Keratinocyte (primary cell): ENCODE results near the gene FAM204A. TPM values are rescaled to one million over a fixed set of nuclear protein-coding genes. Genes with fewer than 3 reads are reported as not detected.

Experiments
- DNase-seq: peaks from one replicate; pipeline ENCODE4 v3.0.0-alpha.2; 2011; ENCODE audit warnings: low read depth, missing footprints, low spot score
- FAIRE-seq: peaks from 2 replicates; lab custom pipeline; 2011; peaks lifted over from hg19 to GRCh38; lab: Jason Lieb, UNC
- H2AFZ ChIP-seq: 2 replicates; pipeline ENCODE4 v1.6.0; 2012; ENCODE audit warnings: low read length, control low read depth, inconsistent platforms; ENCODE audit not compliant: control insufficient read depth
- H3K27ac ChIP-seq: 2 replicates; pipeline ENCODE4 v1.5.1; 2011; ENCODE audit warnings: low read length; ENCODE audit not compliant: control insufficient read depth, insufficient read depth
- H3K27me3 ChIP-seq: 3 replicates; pipeline ENCODE4 v1.6.0; 2011; ENCODE audit warnings: low read length; ENCODE audit not compliant: control insufficient read depth, insufficient read depth; ENCODE audit errors: extremely low read depth
- H3K36me3 ChIP-seq, 2 experiments: 2 replicates in 1 of 2; 3 replicates in 1 of 2; pipeline ENCODE4 v1.5.1; 2011; ENCODE audit warnings: low read length in 2 of 2, mild to moderate bottlenecking in 1 of 2; ENCODE audit not compliant: control insufficient read depth in 2 of 2, insufficient read depth in 2 of 2; ENCODE audit errors: extremely low read depth in 1 of 2
- H3K4me1 ChIP-seq: 3 replicates; pipeline ENCODE4 v1.5.1; 2011; ENCODE audit warnings: low read length; ENCODE audit not compliant: control insufficient read depth, insufficient read depth; ENCODE audit errors: extremely low read depth
- H3K4me2 ChIP-seq: 3 replicates; pipeline ENCODE4 v1.6.0; 2011; ENCODE audit warnings: low read depth, low read length; ENCODE audit not compliant: control insufficient read depth, insufficient read depth; ENCODE audit errors: extremely low read depth
- H3K4me3 ChIP-seq, 3 experiments: fragments of 200-600 bp in 1 of 3; sonication (generic) in 1 of 3; 2 replicates in 2 of 3; 3 replicates in 1 of 3; pipeline ENCODE4 v1.5.1; 2011 to 2016; ENCODE audit warnings: low read length in 3 of 3, mild to moderate bottlenecking in 3 of 3, control low read depth in 2 of 3, inconsistent platforms in 1 of 3, low read depth in 1 of 3, mixed read lengths in 1 of 3, mixed run types in 1 of 3, moderate library complexity in 1 of 3; ENCODE audit not compliant: control insufficient read depth in 2 of 3, insufficient read depth in 2 of 3; ENCODE audit errors: extremely low read depth in 1 of 3
- H3K79me2 ChIP-seq: 2 replicates; pipeline ENCODE4 v1.6.0; 2012; ENCODE audit warnings: low read length; ENCODE audit not compliant: control insufficient read depth, insufficient read depth
- H3K9ac ChIP-seq: 3 replicates; pipeline ENCODE4 v1.6.0; 2011; ENCODE audit warnings: low read length; ENCODE audit not compliant: control insufficient read depth, insufficient read depth; ENCODE audit errors: extremely low read depth
- H3K9me1 ChIP-seq: 3 replicates; pipeline ENCODE4 v1.6.0; 2011; ENCODE audit warnings: low read length; ENCODE audit not compliant: control insufficient read depth, insufficient read depth; ENCODE audit errors: extremely low read depth
- H3K9me3 ChIP-seq: 2 replicates; pipeline ENCODE4 v1.5.1; 2012; ENCODE audit warnings: low read depth, low read length; ENCODE audit not compliant: control insufficient read depth
- H4K20me1 ChIP-seq: 3 replicates; pipeline ENCODE4 v1.6.0; 2011; ENCODE audit warnings: low read length; ENCODE audit not compliant: control insufficient read depth, insufficient read depth; ENCODE audit errors: extremely low read depth
- CTCF ChIP-seq, 3 experiments: IDR thresholded peaks in 1 of 3; conservative IDR thresholded peaks in 1 of 3; optimal IDR thresholded peaks in 1 of 3; 2 replicates in 2 of 3; 3 replicates in 1 of 3; pipeline versions ENCODE3 to v1.5.1; 2011; ENCODE audit warnings: low read length in 3 of 3, mild to moderate bottlenecking in 3 of 3, moderate library complexity in 2 of 3, control low read depth in 1 of 3, inconsistent platforms in 1 of 3; ENCODE audit not compliant: insufficient read depth in 2 of 3; ENCODE audit errors: extremely low read depth in 1 of 3
- EZH2 ChIP-seq: IDR thresholded peaks from one replicate; pipeline ENCODE4 v1.6.1; 2012; ENCODE audit warnings: inconsistent platforms, mild to moderate bottlenecking, low read length, moderate library complexity
- dilution Hi-C: fragments of 300-500 bp; cut with MboI; formaldehyde crosslinking; loops from one replicate; pipeline ENCODE4 v1.7.0; 2020; ENCODE audit warnings: low sequenced_read_pairs; ENCODE audit not compliant: extremely low pct_ligation_motif_present
- polyA plus RNA-seq, 5 experiments: library from polyadenylated mRNA; depleted of rRNA in 3 of 5; stranded (reverse) in 3 of 5; stranded (forward) in 1 of 5; unstranded in 1 of 5; fragments of >200 nt; gene quantifications; 1 replicate in 1 of 5; 2 replicates in 3 of 5; 3 replicates in 1 of 5; pipeline versions ENCODE4 v1.2.1 to v1.2.3, GENCODE V29; 2011 to 2012; ENCODE audit warnings: missing spikeins in 2 of 5, low read depth in 1 of 5, low replicate concordance in 1 of 5

FAM204A gene
- polyA plus RNA-seq, 1 donor (not counting 4 experiments of a cell fraction or from before 2014, with no cell fraction given): 38.6 TPM

- Histone ChIP-seq H3K4me2 (no peak overlapping the region), H3K79me2 (no peaks in the 10 kb centered on the region), H3K36me3 (no peaks in the 10 kb centered on the region), H2AFZ (no peak overlapping the region), H3K4me1 (no peaks in the 10 kb centered on the region), H4K20me1 (no peaks in the 10 kb centered on the region), H3K4me3 (no peak overlapping the region), H3K9me1 (no peaks in the 10 kb centered on the region), H3K9me3 (no peaks in the 10 kb centered on the region), H3K9ac (no peak overlapping the region), H3K27me3 (no peaks in the 10 kb centered on the region), H3K27ac (no peak overlapping the region)
- no peak for DNase-seq
- TF ChIP-seq EZH2 (no peak), CTCF (optimal IDR thresholded peaks at IDR 0.05 in 1 of 3, IDR thresholded peaks at IDR 0.05 in 1 of 3, conservative IDR thresholded peaks at IDR 0.05 in 1 of 3; ENCODE audit: extremely low read depth in 1 of 3, insufficient read depth in 2 of 3, low read length in 3 of 3) (no peak)
- dilution Hi-C loops: no loop called here
- FAIRE-seq: no peak
These were observed 69.9 kb downstream of the FAM204A start for GRCh38 chr10:118272149-118272721.

GRCh38 chr10:118271671-118272070 lies 70.5 kb downstream of the FAM204A start:
- no peak overlapping the region for H2AFZ ChIP-seq
- no peaks in the 10 kb centered on the region for H3K79me2 ChIP-seq
- no peak overlapping the region for H3K9ac ChIP-seq
- no peaks in the 10 kb centered on the region for H3K9me3 ChIP-seq
- dilution Hi-C loops: no loop called here
- DNase-seq (no peak), FAIRE-seq (no peak)
- no peak overlapping the region for H3K4me3 ChIP-seq
- no peak overlapping the region for H3K27ac ChIP-seq
- H3K36me3 ChIP-seq: no peaks in the 10 kb centered on the region
- H4K20me1 ChIP-seq: no peaks in the 10 kb centered on the region
- no peaks in the 10 kb centered on the region for H3K27me3 ChIP-seq
- H3K4me1 ChIP-seq: no peaks in the 10 kb centered on the region
- no peaks in the 10 kb centered on the region for H3K9me1 ChIP-seq
- no peak for TF ChIP-seq CTCF (optimal IDR thresholded peaks at IDR 0.05 in 1 of 3, IDR thresholded peaks at IDR 0.05 in 1 of 3, conservative IDR thresholded peaks at IDR 0.05 in 1 of 3; ENCODE audit: extremely low read depth in 1 of 3, insufficient read depth in 2 of 3, low read length in 3 of 3)
- no peak for TF ChIP-seq EZH2
- no peak overlapping the region for H3K4me2 ChIP-seq
